ENCODE results near the gene CRYBA4.

GRCh38 chr22:26621663-26622062 is at the start of gene CRYBA4:
- TF ChIP-seq CTCF (IDR thresholded peaks at IDR 0.05) (no peak), POLR2AphosphoS5 (IDR thresholded peaks at IDR 0.05; ENCODE audit: low read depth, low read length) (no peak), SIN3A (IDR thresholded peaks at IDR 0.05; ENCODE audit: borderline replicate concordance, insufficient read depth, low read depth, low read length) (no peak)
